Adrenal gland (tissue), 12 donors: ENCODE results near the gene PTPRC. TPM values are rescaled to one million over a fixed set of nuclear protein-coding genes. Genes with fewer than 3 reads are reported as not detected.

ENCODE experiments used
- DNase-seq, 7 donors: peaks; one replicate each; pipeline ENCODE4 v3.0.0-alpha.2; 2019 to 2020
- H3K27ac ChIP-seq, 5 donors: fragments of 200-600 bp; sonication (generic) in 4 of 5; 1 replicate in 3 of 5; 2 replicates in 2 of 5; pipeline versions ENCODE4 v1.5.1 to v1.8.0; 2016 to 2020; ENCODE audit warnings: mild to moderate bottlenecking in 1 of 5
- H3K27me3 ChIP-seq: fragments of 200-600 bp; 2 replicates; pipeline ENCODE4 v1.8.0; 2021
- H3K36me3 ChIP-seq, 2 donors: fragments of 200-600 bp; replicated peaks in 1 of 2; 1 replicate in 1 of 2; 2 replicates in 1 of 2; pipeline versions ENCODE4 v1.5.1 to v1.8.0; 2018 to 2022
- H3K4me1 ChIP-seq, 2 donors: fragments of 200-600 bp; replicated peaks in 1 of 2; 1 replicate in 1 of 2; 2 replicates in 1 of 2; pipeline versions ENCODE4 v1.5.1 to v1.8.0; 2018 to 2021
- H3K4me3 ChIP-seq, 4 donors: fragments of 200-600 bp; sonication (generic) in 3 of 4; one replicate each; pipeline ENCODE4 v1.5.1; 2016 to 2018
- H3K9me3 ChIP-seq, 3 donors: fragments of 200-600 bp; sonication (generic) in 1 of 3; replicated peaks in 1 of 3; 1 replicate in 2 of 3; 2 replicates in 1 of 3; pipeline versions ENCODE4 v1.5.1 to v1.8.0; 2016 to 2021
- POLR2A ChIP-seq, 2 donors: fragments of 450-650 bp; IDR thresholded peaks; one replicate each; pipeline ENCODE4 v1.6.1; 2017; ENCODE audit warnings: antibody characterized with exemption in 2 of 2, mild to moderate bottlenecking in 2 of 2, moderate library complexity in 1 of 2
- WGBS, 4 donors: extraction: QIAGEN DNeasy Blood & Tissue Kit in 2 of 4; methylation state at CpG; one replicate each; pipeline versions ENCODE4 v1.1.5 to v1.1.7; 2013 to 2017; 5-methylcytosine and 5-hydroxymethylcytosine counted together
- intact Hi-C, 2 donors: fragments of 100-400 bp; cut with DNase I; formaldehyde crosslinking; loops; one replicate each; pipeline versions ENCODE4 v1.14.1 to v1.15.0; 2022 to 2023
- polyA plus RNA-seq, 3 donors: library from polyadenylated mRNA; stranded (reverse); fragments of 200-250 nt in 2 of 3; fragments of 350-450 nt in 1 of 3; fragmentation: Illumina TruSeq in 1 of 3; extraction: RNeasy Lipid Tissue Mini Kit (QIAGEN cat#74804) in 1 of 3; gene quantifications; one replicate each; pipeline ENCODE4 v1.2.3, GENCODE V29; 2013 to 2014
- total RNA-seq, 9 donors: library from RNA; depleted of rRNA in 4 of 9; stranded (reverse); fragments of >200 nt in 4 of 9; fragments of 120-200 nt in 1 of 9; fragmentation: NEBNext Ultra II Directional in 1 of 9; extraction: Animal tissue kit (Norgen Biotek cat#: 25700) in 1 of 9; gene quantifications; one replicate each; pipeline versions ENCODE4 v1.1.0 to v1.2.4, GENCODE V29; 2013 to 2023
- TF ChIP-seq, protein P1 (sequence below), 6 experiments: fragments of 450-650 bp in 4 of 6; fragments of 200-600 bp in 2 of 6; sonication (generic) in 1 of 6; IDR thresholded peaks; 1 replicate in 5 of 6; 2 replicates in 1 of 6; pipeline versions ENCODE4 v1.5.1 to v1.8.0; 2016 to 2021; ENCODE audit warnings: antibody characterized with exemption in 6 of 6, mild to moderate bottlenecking in 2 of 6, moderate library complexity in 1 of 6
- donor health status: healthy with polysubstance abuse.
- donor health status: Bipolar disorder and iron deficiency.
- donor health status: DM: yes; HTN: yes; CAD: no.
- donor health status: DM: no; HTN: no; CAD: no.
- donor health status: DM: no; HTN: no; CAD: no.
- donor health status: DM: yes; HTN: yes; CAD: no.

The PTPRC gene
- total and polyA plus RNA-seq, 12 donors: 2.5 to 33.0 (median 15.2) TPM

DNA sequence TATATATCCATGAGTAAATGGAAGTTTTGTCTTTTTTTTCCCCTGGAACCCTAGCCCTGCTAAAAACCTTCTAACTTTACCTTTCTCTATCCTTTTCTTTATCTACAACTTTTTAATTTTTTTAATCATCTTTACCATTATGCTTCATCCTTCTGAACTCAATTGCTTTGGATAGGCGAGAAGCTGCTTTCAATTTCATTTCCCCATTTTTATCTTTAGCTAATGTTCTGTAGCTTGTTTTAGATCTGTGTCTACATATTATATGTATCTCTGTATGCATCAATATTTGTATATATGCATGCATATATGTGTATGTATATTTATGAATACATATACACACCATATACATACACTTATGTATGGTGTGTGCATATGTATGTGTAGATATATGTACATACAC lies 57.4 kb downstream of the PTPRC start:
- Histone ChIP-seq H3K9me3 (no peaks in the 10 kb centered on the region), H3K4me1 (no peaks in the 10 kb centered on the region), H3K27me3 (no peaks in the 10 kb centered on the region), H3K4me3 (no peak overlapping the region), H3K36me3 (no peaks in the 10 kb centered on the region), H3K27ac (no peak overlapping the region)
- intact Hi-C loops: no loop called here
- no peak for DNase-seq
- WGBS, 4 donors: 77 to 90% (median 83%) methylated on average over 1 of the region's 1 CpG
- TF ChIP-seq, protein P1, sequence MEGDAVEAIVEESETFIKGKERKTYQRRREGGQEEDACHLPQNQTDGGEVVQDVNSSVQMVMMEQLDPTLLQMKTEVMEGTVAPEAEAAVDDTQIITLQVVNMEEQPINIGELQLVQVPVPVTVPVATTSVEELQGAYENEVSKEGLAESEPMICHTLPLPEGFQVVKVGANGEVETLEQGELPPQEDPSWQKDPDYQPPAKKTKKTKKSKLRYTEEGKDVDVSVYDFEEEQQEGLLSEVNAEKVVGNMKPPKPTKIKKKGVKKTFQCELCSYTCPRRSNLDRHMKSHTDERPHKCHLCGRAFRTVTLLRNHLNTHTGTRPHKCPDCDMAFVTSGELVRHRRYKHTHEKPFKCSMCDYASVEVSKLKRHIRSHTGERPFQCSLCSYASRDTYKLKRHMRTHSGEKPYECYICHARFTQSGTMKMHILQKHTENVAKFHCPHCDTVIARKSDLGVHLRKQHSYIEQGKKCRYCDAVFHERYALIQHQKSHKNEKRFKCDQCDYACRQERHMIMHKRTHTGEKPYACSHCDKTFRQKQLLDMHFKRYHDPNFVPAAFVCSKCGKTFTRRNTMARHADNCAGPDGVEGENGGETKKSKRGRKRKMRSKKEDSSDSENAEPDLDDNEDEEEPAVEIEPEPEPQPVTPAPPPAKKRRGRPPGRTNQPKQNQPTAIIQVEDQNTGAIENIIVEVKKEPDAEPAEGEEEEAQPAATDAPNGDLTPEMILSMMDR (IDR thresholded peaks at IDR 0.05): no peak
- no peak for TF ChIP-seq POLR2A (IDR thresholded peaks at IDR 0.05)

DNA sequence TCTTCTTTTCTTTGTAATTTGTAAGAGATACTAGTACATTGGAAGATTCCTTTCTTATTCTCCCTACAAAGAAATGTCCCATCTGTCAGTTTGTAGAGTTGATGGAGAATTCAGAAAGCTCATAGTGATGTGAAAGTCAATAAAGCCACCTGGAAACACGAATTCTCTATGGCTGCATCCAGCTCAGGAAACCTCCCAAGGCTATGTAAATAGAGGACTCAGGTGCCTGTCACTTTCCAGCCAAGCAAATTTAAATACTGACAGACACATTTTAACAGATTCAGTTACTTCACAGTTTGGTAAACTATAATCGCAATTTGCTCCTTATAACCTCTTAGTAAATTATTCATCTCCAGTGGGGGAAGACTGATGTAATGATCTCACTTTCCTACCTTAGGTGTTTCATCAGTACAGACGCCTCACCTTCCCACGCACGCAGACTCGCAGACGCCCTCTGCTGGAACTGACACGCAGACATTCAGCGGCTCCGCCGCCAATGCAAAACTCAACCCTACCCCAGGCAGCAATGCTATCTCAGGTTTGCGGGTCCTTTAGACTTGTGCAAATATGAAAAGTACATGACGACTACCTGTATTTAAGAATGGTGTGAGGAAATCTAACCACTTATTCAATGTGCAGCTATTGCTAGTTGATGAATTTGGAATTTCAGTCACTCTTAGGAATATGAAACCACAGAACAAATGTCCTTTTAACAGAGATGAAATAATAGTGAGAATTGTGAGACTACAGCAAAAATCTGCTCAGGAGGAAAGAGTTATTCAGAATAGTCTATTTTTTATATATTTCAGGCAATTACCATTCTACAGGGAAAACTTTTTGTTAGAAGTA lies 60.6 kb downstream of the PTPRC start:
- no peak overlapping the region for H3K4me3 ChIP-seq
- no peak for TF ChIP-seq POLR2A (IDR thresholded peaks at IDR 0.05)
- TF ChIP-seq, protein P1 (IDR thresholded peaks at IDR 0.05): peak; percentile 21 to 66 (median 48)

DNA sequence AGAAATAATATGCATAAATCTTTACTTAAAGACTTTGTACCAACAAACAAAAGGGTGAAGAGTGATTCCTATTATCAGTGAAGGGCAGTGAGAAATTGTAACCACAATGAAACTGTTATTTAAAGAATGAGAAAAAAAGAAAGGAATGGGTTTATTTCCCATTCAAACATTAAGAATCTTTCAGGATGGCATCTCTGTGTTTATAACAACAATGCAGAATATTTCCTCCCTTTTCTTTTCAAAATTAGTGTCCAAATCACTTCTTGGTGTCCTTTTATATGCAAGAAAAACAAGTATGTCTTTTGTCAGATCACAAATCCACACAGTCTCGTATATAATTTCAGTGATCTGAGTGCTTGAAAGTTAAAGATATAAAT lies 61.2 kb downstream of the PTPRC start:
- H3K4me1 ChIP-seq: no peaks in the 10 kb centered on the region
- intact Hi-C loops: no loop called here

More for the DNA sequence above, 60.6 kb downstream of the PTPRC start:
- Histone ChIP-seq H3K36me3 (no peaks in the 10 kb centered on the region), H3K27me3 (no peaks in the 10 kb centered on the region), H3K27ac (no peak overlapping the region), H3K9me3 (no peaks in the 10 kb centered on the region), H3K4me1 (no peaks in the 10 kb centered on the region)
- DNase-seq: peak; percentile 32 to 61 (median 53)
- 15 to 21% (median 20%) methylated on average over 13 of the region's 13 CpGs for WGBS, 4 donors
- intact Hi-C loops: no loop called here

DNA sequence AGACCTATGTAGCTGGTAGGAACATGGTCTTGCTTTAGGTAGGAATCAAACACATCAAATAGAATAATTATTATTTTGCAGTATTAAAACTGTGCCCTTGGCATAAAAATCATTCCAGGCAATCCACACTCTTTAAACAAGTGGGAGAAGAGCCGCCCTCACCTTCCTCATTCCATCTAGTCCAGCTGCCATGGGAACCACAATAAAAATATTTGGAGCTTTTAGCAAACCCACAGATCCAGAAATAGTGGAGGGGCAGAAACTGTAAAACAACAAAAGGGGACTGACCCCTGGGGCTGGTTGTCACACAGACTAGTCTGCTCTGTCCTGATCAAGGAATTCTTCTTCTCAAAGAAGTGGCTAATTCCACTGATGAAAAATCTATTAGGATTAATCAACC lies 61.6 kb downstream of the PTPRC start:
- H3K36me3 ChIP-seq: no peaks in the 10 kb centered on the region
- no peak for DNase-seq
- no peaks in the 10 kb centered on the region for H3K4me1 ChIP-seq
- WGBS, 4 donors: 74 to 85% (median 80%) methylated on average over 1 of the region's 1 CpG
- TF ChIP-seq POLR2A (IDR thresholded peaks at IDR 0.05): no peak
- TF ChIP-seq, protein P1 (IDR thresholded peaks at IDR 0.05): no peak
- H3K27me3 ChIP-seq: no peaks in the 10 kb centered on the region
- H3K9me3 ChIP-seq: no peaks in the 10 kb centered on the region
- intact Hi-C loops: no loop called here
- H3K27ac ChIP-seq: no peak overlapping the region
- H3K4me3 ChIP-seq: no peak overlapping the region

More for the DNA sequence above, 61.2 kb downstream of the PTPRC start:
- Histone ChIP-seq H3K27me3 (no peaks in the 10 kb centered on the region), H3K9me3 (no peaks in the 10 kb centered on the region), H3K36me3 (no peaks in the 10 kb centered on the region), H3K4me3 (no peak overlapping the region), H3K27ac (no peak overlapping the region)
- DNase-seq: no peak
- WGBS, 4 donors: 38 to 60% (median 48%) methylated on average over 1 of the region's 1 CpG
- TF ChIP-seq, protein P1 (IDR thresholded peaks at IDR 0.05): no peak
- TF ChIP-seq POLR2A (IDR thresholded peaks at IDR 0.05): no peak
